A204.1 (cell line): Measurements from ENCODE around the gene LCMT1.

Experiments
- FAIRE-seq: peaks from 2 replicates; lab custom pipeline; 2012; peaks lifted over from hg19 to GRCh38; lab: Jason Lieb, UNC

Gene LCMT1

GRCh38 chr16:25199457-25199856 is 87.9 kb downstream of the LCMT1 start:
- FAIRE-seq: no peak

GRCh38 chr16:25210758-25211157 is 99.2 kb downstream of the LCMT1 start:
- no peak for FAIRE-seq

GRCh38 chr16:25212636-25213035 is 101.1 kb downstream of the LCMT1 start:
- FAIRE-seq: no peak

- no peak for FAIRE-seq
Observed at GRCh38 chr16:25213709-25214397, 102.3 kb downstream of the LCMT1 start.

GRCh38 chr16:25217112-25217511 is 105.6 kb downstream of the LCMT1 start:
- FAIRE-seq: no peak

- no peak for FAIRE-seq
Observed at GRCh38 chr16:25217921-25218320, 106.4 kb downstream of the LCMT1 start.

- no peak for FAIRE-seq
Observed at GRCh38 chr16:25219070-25219737, 107.7 kb downstream of the LCMT1 start.

- FAIRE-seq: no peak
Observed at GRCh38 chr16:25222959-25223358, 111.4 kb downstream of the LCMT1 start.

- no peak for FAIRE-seq
Observed at GRCh38 chr16:25223964-25224363, 112.4 kb downstream of the LCMT1 start.

GRCh38 chr16:25224731-25225319 is 113.3 kb downstream of the LCMT1 start:
- no peak for FAIRE-seq
